ENCODE results near the gene CXorf58. TPM values are rescaled to one million over a fixed set of nuclear protein-coding genes. Genes with fewer than 3 reads are reported as not detected.
"Not testable (repeated sequence)": the region's sequence is repeated elsewhere in the genome, so short reads cannot be mapped to it uniquely, and the experiment has no call there.

The CXorf58 gene
- total RNA-seq, 2 donors from 2014 or later, result not detected

DNA sequence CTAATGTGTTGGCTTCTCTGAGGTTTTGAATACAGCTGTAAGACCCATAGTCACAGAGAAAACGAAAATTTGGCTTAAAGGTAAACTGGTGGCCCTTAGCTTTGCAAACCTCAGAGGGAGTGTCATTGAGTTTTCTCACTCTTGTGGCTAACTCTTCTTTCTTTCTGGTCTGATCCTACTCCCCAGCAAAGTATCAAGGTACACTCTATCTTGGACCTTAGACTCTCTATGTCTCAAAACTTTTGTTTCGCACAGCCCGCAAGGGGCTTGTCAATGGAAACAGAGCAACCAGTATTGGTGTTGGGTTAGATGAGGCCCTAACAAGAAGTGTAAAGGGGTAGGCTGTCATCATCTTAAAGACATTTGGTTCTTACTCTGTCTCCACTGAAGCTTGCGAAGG, 19.9 kb upstream of the CXorf58 start:
- Mint-ChIP-seq H3K27me3 (no peaks in the 10 kb centered on the region), H3K4me1 (peaks cover 9% of the 10 kb centered on the region), H3K27ac (no peak overlapping the region), H3K36me3 (ENCODE audit: low read depth) (no peaks in the 10 kb centered on the region), H3K4me3 (no peak overlapping the region)
- no peaks in the 10 kb centered on the region for H3K9me3 ChIP-seq (ENCODE audit: control insufficient read depth, low read length, poor library complexity, severe bottlenecking)
- DNase-seq (no peak), ATAC-seq (no peak)

DNA sequence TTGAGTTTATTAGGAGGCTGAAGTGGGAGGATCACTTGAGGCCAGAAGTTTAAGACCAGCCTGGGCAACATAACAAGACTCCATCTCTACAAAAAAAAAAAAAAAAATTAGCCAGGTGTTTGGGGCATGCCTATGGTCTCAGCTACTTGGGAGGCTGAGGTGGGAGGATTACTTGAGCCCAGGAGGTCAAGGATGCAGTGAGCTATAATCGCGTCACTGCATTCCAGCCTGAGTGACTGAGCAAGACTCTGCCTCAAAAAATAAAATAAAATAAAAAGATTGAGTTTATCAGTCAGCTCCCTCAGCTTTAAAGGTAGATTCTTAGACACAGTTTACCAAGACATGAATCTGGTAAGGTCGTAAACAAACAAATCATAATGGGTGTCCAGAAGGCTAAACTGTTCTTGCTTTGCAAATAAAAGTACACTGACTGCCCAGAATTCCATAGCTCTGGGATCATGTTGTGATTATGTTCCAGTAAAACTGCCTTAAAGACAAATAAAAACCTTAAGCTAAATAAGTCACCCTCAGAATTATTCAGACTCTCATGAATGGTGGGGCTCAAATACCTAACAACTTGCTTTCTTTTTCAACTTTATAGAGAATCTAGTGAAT, 18.8 kb upstream of the CXorf58 start:
- ATAC-seq, result no peak
- H3K27ac Mint-ChIP-seq, result no peak overlapping the region
- no peaks in the 10 kb centered on the region for H3K9me3 ChIP-seq (ENCODE audit: control insufficient read depth, low read length, poor library complexity, severe bottlenecking)
- H3K4me3 Mint-ChIP-seq, result no peak overlapping the region
- H3K27me3 Mint-ChIP-seq, result no peaks in the 10 kb centered on the region
- H3K4me1 Mint-ChIP-seq, result peaks cover 6% of the 10 kb centered on the region
- no peak for DNase-seq
- no peaks in the 10 kb centered on the region for H3K36me3 Mint-ChIP-seq (ENCODE audit: low read depth)

GRCh38 chrX:23890933-23891332, 16.9 kb upstream of the CXorf58 start:
- H3K27me3 Mint-ChIP-seq, result no peaks in the 10 kb centered on the region
- no peaks in the 10 kb centered on the region for H3K36me3 Mint-ChIP-seq (ENCODE audit: low read depth)
- H3K27ac Mint-ChIP-seq, result peak overlapping the region; percentile 27
- H3K4me1 Mint-ChIP-seq, result no peaks in the 10 kb centered on the region
- H3K9me3 ChIP-seq (ENCODE audit: control insufficient read depth, low read length, poor library complexity, severe bottlenecking), result no peaks in the 10 kb centered on the region
- no peak for DNase-seq
- ATAC-seq, result no peak
- no peak overlapping the region for H3K4me3 Mint-ChIP-seq

- H3K36me3 Mint-ChIP-seq (ENCODE audit: low read depth); H3K9me3 ChIP-seq (ENCODE audit: control insufficient read depth, low read length, poor library complexity, severe bottlenecking); H3K4me3 Mint-ChIP-seq; H3K27me3 Mint-ChIP-seq; H3K27ac Mint-ChIP-seq; ATAC-seq; DNase-seq; H3K4me1 Mint-ChIP-seq: not testable (repeated sequence)
Measured at GRCh38 chrX:23894993-23895392, 12.8 kb upstream of the CXorf58 start.

DNA sequence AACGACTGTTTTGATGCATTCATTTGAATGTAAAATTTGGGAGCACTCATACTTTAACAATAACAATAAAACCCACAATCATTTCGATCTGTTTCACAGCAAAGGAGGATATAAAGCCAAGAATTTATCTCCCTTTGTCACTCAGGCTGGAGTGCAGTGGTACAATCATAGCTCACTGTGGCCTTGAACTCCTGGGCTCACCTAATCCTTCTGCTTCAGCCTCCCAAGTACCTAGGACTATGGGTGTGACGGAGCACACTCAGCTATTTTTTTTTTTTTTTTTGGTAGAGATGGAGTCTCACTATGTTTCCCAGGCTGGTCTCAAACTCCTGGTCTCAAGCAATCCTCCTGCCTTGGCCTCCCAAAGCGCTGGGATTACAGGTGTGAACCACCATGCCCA, 11.3 kb upstream of the CXorf58 start:
- not testable (repeated sequence) for H3K4me3 Mint-ChIP-seq; H3K36me3 Mint-ChIP-seq (ENCODE audit: low read depth); H3K27me3 Mint-ChIP-seq; H3K9me3 ChIP-seq (ENCODE audit: control insufficient read depth, low read length, poor library complexity, severe bottlenecking); ATAC-seq; DNase-seq; H3K4me1 Mint-ChIP-seq
- H3K27ac Mint-ChIP-seq, result peak overlapping the region; percentile 39

DNA sequence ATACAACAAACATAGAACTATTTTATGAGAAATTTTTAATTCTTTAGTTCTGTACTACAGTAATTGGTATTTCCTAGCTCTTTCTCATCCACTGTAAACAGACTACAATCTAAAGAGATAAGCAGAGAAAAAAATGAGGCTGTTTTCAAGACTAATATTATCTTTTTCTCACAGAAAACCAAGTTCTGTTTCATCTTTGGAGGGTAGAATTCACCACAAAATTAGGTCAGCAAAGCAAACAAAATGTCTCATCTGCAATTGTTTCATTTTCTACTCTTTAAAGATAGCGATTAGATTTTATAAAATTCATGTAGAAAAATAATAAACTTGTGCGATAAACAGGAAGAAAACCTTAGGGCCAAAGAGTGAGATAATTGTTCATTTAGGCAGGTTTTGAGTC, 10.8 kb upstream of the CXorf58 start:
- DNase-seq (no peak), ATAC-seq (no peak)
- H3K4me1 Mint-ChIP-seq, result no peaks in the 10 kb centered on the region
- no peaks in the 10 kb centered on the region for H3K9me3 ChIP-seq (ENCODE audit: control insufficient read depth, low read length, poor library complexity, severe bottlenecking)
- H3K27me3 Mint-ChIP-seq, result no peaks in the 10 kb centered on the region
- H3K27ac Mint-ChIP-seq, result peak overlapping the region; percentile 39
- no peak overlapping the region for H3K4me3 Mint-ChIP-seq
- no peaks in the 10 kb centered on the region for H3K36me3 Mint-ChIP-seq (ENCODE audit: low read depth)

DNA sequence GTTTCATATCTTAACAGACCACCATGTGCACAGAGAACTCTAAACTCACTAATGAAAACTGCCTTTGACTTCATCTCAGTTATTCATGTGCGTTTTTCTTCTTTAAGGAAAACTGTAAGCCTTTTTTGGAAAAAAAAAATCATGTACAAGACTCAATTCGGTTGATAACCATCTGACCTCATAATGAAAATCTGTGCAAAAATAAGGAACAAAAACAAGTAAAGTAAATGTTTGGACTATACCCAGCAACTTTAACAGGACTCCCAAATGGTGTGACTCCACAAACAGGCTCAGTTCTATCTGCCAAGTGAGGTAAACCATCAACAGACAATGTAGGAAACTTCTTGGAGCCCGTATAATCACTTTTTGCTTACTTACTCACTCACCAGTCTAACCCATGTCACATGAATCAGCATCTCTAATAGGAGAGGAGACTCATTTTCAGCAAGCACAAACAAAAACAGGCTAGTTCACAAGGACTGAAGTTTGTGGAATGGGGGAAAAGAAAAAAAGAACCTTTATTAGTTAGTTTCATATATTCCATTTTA, 9.3 kb upstream of the CXorf58 start:
- Mint-ChIP-seq H3K27ac (no peak overlapping the region), H3K36me3 (ENCODE audit: low read depth) (no peaks in the 10 kb centered on the region), H3K4me3 (no peak overlapping the region), H3K4me1 (no peaks in the 10 kb centered on the region), H3K27me3 (no peaks in the 10 kb centered on the region)
- H3K9me3 ChIP-seq (ENCODE audit: control insufficient read depth, low read length, poor library complexity, severe bottlenecking), result no peaks in the 10 kb centered on the region
- DNase-seq, result no peak
- no peak for ATAC-seq

DNA sequence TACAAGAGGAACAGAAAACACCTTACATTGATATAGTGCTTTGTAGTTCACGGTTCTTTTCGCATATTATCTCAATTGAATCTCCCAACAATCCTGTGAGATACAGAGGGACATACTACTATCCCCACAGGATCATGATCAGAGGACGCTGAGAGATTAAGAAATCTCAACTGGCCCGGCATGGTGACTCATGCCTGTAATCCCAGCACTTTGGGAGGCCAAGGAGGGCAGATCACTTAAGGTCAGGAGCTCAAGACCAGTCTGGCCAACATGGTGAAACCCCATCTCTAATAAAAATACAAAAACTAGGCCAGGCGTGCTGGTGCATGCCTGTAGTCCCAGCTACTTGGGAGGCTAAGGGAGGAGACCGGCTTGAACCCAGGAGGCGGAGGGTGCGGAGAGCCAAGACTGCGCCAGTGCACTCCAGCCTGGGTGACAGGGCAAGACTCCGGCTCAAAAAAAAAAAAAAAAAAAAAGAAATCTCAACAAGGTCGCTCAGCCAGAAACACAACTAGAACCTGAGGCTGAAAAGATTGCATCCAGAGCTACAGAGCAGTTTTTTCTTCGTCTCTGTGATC, 7.5 kb upstream of the CXorf58 start:
- ATAC-seq (no peak), DNase-seq (no peak)
- H3K27ac Mint-ChIP-seq, result no peak overlapping the region
- no peaks in the 10 kb centered on the region for H3K27me3 Mint-ChIP-seq
- H3K9me3 ChIP-seq (ENCODE audit: control insufficient read depth, low read length, poor library complexity, severe bottlenecking), result no peaks in the 10 kb centered on the region
- no peak overlapping the region for H3K4me3 Mint-ChIP-seq
- H3K4me1 Mint-ChIP-seq, result peaks cover under 1% of the 10 kb centered on the region
- H3K36me3 Mint-ChIP-seq (ENCODE audit: low read depth), result no peaks in the 10 kb centered on the region

DNA sequence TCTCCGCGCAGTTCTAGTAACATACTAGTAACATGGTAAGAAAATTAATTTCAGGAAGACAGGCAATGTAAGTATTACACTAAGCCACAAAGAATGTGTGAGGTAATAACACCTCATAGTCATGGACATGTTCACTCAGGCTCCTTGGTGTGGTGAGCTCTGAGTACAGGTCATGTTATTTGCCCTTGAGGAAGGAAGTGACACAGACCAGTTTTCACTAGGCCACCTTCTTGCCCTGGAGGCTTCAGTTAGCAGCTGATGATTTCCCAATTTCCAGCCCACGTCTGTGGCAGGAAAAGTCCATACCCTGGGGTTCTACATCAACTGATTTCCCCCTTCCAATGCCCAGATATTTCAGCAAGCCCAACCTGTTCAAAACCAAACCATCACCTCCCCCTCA, 6.7 kb upstream of the CXorf58 start:
- Mint-ChIP-seq H3K36me3 (ENCODE audit: low read depth) (no peaks in the 10 kb centered on the region), H3K27ac (no peak overlapping the region), H3K27me3 (no peaks in the 10 kb centered on the region), H3K4me3 (no peak overlapping the region), H3K4me1 (peaks cover 2% of the 10 kb centered on the region)
- ATAC-seq, result no peak
- no peaks in the 10 kb centered on the region for H3K9me3 ChIP-seq (ENCODE audit: control insufficient read depth, low read length, poor library complexity, severe bottlenecking)
- no peak for DNase-seq

DNA sequence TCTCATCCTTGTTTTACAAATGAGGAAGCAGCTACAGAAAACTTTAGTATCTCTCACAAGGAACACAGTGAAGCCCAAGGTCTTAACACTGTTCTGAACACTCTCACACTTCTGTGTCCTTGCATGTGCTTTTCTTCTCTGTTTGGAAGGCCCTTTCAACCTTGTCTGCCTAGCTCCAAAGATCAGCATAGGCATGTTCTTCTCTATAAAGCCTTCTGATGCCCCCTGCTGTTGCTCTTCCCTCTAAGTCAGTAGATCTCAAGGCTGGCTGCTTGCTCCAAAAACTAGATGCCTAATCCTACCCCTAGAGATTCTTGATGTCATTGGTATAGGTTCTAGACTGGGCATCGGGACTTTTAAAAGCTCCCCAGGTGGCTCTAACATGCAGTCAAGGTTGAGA, 6.0 kb upstream of the CXorf58 start:
- DNase-seq (peak in 1 of 3 donors; percentile 14), ATAC-seq (peak; percentile 87)
- Mint-ChIP-seq H3K27me3 (no peaks in the 10 kb centered on the region), H3K4me3 (no peak overlapping the region), H3K27ac (no peak overlapping the region), H3K4me1 (peaks cover 2% of the 10 kb centered on the region), H3K36me3 (ENCODE audit: low read depth) (no peaks in the 10 kb centered on the region)
- no peaks in the 10 kb centered on the region for H3K9me3 ChIP-seq (ENCODE audit: control insufficient read depth, low read length, poor library complexity, severe bottlenecking)

DNA sequence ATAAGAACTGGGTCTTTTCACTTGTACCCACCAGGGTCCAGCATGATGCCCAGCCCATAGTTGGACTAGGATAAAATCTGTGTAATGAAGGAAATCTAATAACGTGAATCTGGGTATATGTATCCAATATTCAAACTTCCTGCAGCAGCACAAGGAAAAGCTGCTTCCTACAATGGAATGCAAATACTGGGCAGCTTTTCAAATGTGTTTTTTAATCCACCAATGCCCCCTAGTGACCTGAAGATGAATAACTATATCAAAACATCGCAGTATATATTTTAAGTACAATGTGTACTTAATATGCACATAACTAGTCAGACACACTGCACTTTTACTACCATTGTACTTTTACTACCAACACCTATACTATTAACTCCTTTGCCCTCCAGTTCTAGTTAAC, 5.4 kb upstream of the CXorf58 start:
- DNase-seq (no peak), ATAC-seq (peak; percentile 48)
- no peak overlapping the region for H3K27ac Mint-ChIP-seq
- no peaks in the 10 kb centered on the region for H3K36me3 Mint-ChIP-seq (ENCODE audit: low read depth)
- H3K4me3 Mint-ChIP-seq, result no peak overlapping the region
- H3K9me3 ChIP-seq (ENCODE audit: control insufficient read depth, low read length, poor library complexity, severe bottlenecking), result no peaks in the 10 kb centered on the region
- no peaks in the 10 kb centered on the region for H3K27me3 Mint-ChIP-seq
- H3K4me1 Mint-ChIP-seq, result peaks cover 2% of the 10 kb centered on the region

DNA sequence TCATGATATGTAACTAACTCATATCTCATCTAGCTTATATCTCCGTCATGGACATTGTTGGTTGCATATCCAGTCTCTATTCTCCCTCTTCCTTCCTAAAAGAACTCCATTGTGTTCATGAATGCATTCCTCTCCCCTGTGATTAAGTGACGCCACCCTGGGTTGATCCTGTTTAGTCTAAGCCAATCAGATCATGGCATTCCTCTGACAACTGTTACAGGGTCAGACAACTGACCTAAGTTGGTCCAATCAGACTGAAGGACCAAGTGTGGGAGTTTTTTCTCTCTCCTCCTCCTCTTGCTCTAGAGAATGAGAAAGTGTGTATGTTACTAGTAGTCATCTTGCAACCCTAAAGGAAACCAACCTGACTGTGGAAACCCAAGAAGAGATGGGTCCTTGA, 3.7 kb upstream of the CXorf58 start:
- no peak overlapping the region for H3K27ac Mint-ChIP-seq
- peaks cover 5% of the 10 kb centered on the region for H3K4me1 Mint-ChIP-seq
- no peaks in the 10 kb centered on the region for H3K27me3 Mint-ChIP-seq

GRCh38 chrX:23907111-23907497, 702 bp upstream of the CXorf58 start:
- Mint-ChIP-seq H3K4me1 (peaks cover 5% of the 10 kb centered on the region), H3K36me3 (ENCODE audit: low read depth) (no peaks in the 10 kb centered on the region), H3K27me3 (no peaks in the 10 kb centered on the region), H3K4me3 (peak overlapping the region; percentile 77), H3K27ac (peak overlapping the region; percentile 79)
- ATAC-seq (no peak), DNase-seq (peak in 1 of 3 donors; percentile 9)
- H3K9me3 ChIP-seq (ENCODE audit: control insufficient read depth, low read length, poor library complexity, severe bottlenecking), result no peaks in the 10 kb centered on the region

More for the DNA sequence above, 3.7 kb upstream of the CXorf58 start:
- DNase-seq, result no peak
- Mint-ChIP-seq H3K4me3 (no peak overlapping the region), H3K36me3 (ENCODE audit: low read depth) (no peaks in the 10 kb centered on the region)
- ATAC-seq, result no peak
- no peaks in the 10 kb centered on the region for H3K9me3 ChIP-seq (ENCODE audit: control insufficient read depth, low read length, poor library complexity, severe bottlenecking)
